Measurements from ENCODE around the gene STK10.

DNA sequence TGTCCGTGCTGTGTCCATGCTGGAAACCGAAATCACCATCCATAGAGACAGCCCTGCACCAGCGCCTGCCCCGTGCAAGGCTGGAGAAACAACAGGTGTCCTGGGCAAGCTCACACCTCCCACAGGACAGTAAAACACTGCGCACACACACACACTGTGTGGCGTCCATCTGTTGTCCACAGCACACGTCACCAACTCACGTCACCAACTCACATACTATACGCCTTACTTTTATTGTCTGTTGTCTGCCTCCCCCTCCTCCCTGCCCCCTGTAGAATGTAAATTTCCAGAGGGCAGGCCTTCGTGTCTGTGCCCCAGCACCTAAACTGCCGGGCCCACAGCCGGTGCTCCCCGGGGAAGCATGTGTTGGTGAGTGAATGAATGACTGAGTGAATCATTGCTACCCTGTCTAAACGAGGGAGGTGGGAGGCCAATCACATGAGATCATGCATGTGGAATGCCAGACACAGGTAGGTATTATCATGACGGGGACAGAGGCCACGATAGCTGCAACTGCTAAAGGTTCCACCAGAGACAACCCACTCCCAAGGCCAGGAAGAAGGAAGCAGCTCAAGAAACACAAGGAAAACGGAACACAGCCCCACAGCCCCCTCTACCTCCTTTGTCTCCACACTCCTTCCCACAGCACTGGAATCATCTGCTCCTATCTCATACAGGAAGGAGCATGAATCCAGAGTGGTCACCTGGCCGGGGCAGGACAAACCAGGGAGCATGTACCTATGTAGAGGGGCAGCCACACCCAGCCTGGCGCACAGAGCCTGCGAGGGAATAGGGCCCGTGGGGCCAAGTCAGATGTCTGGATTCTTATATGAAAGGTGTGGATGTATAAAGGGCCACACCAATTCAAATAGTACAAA lies 41.9 kb downstream of the STK10 start:
- no peak for TF ChIP-seq POLR2A (IDR thresholded peaks at IDR 0.05)
- TF ChIP-seq, protein P1, sequence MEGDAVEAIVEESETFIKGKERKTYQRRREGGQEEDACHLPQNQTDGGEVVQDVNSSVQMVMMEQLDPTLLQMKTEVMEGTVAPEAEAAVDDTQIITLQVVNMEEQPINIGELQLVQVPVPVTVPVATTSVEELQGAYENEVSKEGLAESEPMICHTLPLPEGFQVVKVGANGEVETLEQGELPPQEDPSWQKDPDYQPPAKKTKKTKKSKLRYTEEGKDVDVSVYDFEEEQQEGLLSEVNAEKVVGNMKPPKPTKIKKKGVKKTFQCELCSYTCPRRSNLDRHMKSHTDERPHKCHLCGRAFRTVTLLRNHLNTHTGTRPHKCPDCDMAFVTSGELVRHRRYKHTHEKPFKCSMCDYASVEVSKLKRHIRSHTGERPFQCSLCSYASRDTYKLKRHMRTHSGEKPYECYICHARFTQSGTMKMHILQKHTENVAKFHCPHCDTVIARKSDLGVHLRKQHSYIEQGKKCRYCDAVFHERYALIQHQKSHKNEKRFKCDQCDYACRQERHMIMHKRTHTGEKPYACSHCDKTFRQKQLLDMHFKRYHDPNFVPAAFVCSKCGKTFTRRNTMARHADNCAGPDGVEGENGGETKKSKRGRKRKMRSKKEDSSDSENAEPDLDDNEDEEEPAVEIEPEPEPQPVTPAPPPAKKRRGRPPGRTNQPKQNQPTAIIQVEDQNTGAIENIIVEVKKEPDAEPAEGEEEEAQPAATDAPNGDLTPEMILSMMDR (IDR thresholded peaks at IDR 0.05 in 4 of 5, conservative IDR thresholded peaks at IDR 0.05 in 1 of 5) = no peak
